ENCODE measurements around the gene TBKBP1. TPM values are rescaled to one million over a fixed set of nuclear protein-coding genes. Genes with fewer than 3 reads are reported as not detected.

TBKBP1 gene
- total RNA-seq, 1 donor from 2014 or later: 21.7 TPM

GRCh38 chr17:47698749-47699535 is 5.0 kb downstream of the TBKBP1 start:
- DNase-seq (ENCODE audit: low spot score): peak; percentile 90

- no peak for DNase-seq (ENCODE audit: low spot score)
These were observed 5.5 kb downstream of the TBKBP1 start for GRCh38 chr17:47699536-47699840.

GRCh38 chr17:47700471-47701449 is 6.8 kb downstream of the TBKBP1 start:
- no peak for DNase-seq (ENCODE audit: low spot score)

GRCh38 chr17:47701608-47702007 is 7.6 kb downstream of the TBKBP1 start:
- no peak for DNase-seq (ENCODE audit: low spot score)

- no peak for DNase-seq (ENCODE audit: low spot score)
These were observed 8.5 kb downstream of the TBKBP1 start for GRCh38 chr17:47702391-47702995.

- no peak for DNase-seq (ENCODE audit: low spot score)
These were observed 9.2 kb downstream of the TBKBP1 start for GRCh38 chr17:47703191-47703591.

- DNase-seq (ENCODE audit: low spot score): no peak
These were observed 9.7 kb downstream of the TBKBP1 start for GRCh38 chr17:47703671-47704070.

GRCh38 chr17:47704116-47704515 is 10.2 kb downstream of the TBKBP1 start:
- no peak for DNase-seq (ENCODE audit: low spot score)

- no peak for DNase-seq (ENCODE audit: low spot score)
These were observed 10.8 kb downstream of the TBKBP1 start for GRCh38 chr17:47704736-47705135.

- no peak for DNase-seq (ENCODE audit: low spot score)
These were observed 11.9 kb downstream of the TBKBP1 start for GRCh38 chr17:47705536-47706530.

GRCh38 chr17:47707056-47707804 is 13.3 kb downstream of the TBKBP1 start:
- DNase-seq (ENCODE audit: low spot score): no peak

GRCh38 chr17:47707884-47708283 is 13.9 kb downstream of the TBKBP1 start:
- no peak for DNase-seq (ENCODE audit: low spot score)

- DNase-seq (ENCODE audit: low spot score): no peak
These were observed 14.4 kb downstream of the TBKBP1 start for GRCh38 chr17:47708312-47708863.

- no peak for DNase-seq (ENCODE audit: low spot score)
These were observed 15.0 kb downstream of the TBKBP1 start for GRCh38 chr17:47708864-47709541.

- no peak for DNase-seq (ENCODE audit: low spot score)
These were observed 15.6 kb downstream of the TBKBP1 start for GRCh38 chr17:47709594-47709993.

GRCh38 chr17:47711366-47712099 is 17.6 kb downstream of the TBKBP1 start:
- DNase-seq (ENCODE audit: low spot score): no peak

- DNase-seq (ENCODE audit: low spot score): no peak
These were observed 18.5 kb downstream of the TBKBP1 start for GRCh38 chr17:47712330-47713023.
